ENCODE data around the gene MTA3.

The MTA3 gene

DNA sequence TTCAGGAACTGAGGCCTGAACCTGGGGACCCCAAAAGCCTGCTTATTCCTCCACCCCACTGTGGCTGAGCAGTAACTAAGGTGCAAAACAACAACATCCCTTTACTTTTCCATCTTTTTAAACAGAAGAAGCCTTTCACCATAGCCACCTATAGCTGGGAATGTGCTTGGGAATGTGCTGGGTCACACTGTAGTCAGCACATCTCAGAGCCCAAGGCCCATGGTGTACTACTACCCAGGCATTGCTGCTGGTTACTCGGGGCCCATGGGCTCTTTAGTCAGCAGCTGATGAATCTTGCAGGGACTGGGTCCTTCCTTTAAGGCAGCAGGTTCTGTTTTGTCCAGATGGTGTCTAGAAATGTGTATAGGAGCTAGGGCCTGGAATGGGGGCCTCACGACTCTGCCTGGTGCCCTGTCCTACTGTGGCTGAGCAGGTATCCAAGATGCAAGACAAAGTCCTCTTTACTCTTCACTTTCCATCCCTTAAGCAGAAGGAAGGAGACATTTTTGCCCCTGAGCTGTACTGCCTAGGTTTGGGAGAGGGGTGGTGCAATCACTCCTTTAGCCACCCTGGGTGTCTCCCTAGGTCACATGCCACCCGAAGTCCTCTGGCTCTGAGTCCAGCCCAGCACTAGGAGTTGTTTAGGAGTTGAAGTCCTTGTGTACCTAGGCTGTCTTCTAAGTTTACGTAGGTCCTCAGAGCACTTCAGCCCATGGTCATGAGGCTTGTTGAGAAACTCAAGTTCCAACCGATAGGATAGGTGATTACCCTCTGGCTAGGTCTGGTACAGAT, 125.5 kb downstream of the MTA3 start:
- DNase-seq (ENCODE audit: low read depth) = no peak
- no peak overlapping the region for H3K4me3 ChIP-seq (ENCODE audit: low read depth, low read length)
- TF ChIP-seq, protein P1, sequence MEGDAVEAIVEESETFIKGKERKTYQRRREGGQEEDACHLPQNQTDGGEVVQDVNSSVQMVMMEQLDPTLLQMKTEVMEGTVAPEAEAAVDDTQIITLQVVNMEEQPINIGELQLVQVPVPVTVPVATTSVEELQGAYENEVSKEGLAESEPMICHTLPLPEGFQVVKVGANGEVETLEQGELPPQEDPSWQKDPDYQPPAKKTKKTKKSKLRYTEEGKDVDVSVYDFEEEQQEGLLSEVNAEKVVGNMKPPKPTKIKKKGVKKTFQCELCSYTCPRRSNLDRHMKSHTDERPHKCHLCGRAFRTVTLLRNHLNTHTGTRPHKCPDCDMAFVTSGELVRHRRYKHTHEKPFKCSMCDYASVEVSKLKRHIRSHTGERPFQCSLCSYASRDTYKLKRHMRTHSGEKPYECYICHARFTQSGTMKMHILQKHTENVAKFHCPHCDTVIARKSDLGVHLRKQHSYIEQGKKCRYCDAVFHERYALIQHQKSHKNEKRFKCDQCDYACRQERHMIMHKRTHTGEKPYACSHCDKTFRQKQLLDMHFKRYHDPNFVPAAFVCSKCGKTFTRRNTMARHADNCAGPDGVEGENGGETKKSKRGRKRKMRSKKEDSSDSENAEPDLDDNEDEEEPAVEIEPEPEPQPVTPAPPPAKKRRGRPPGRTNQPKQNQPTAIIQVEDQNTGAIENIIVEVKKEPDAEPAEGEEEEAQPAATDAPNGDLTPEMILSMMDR (IDR thresholded peaks at IDR 0.05; ENCODE audit: control insufficient read depth, extremely low read depth, insufficient read depth) = no peak

DNA sequence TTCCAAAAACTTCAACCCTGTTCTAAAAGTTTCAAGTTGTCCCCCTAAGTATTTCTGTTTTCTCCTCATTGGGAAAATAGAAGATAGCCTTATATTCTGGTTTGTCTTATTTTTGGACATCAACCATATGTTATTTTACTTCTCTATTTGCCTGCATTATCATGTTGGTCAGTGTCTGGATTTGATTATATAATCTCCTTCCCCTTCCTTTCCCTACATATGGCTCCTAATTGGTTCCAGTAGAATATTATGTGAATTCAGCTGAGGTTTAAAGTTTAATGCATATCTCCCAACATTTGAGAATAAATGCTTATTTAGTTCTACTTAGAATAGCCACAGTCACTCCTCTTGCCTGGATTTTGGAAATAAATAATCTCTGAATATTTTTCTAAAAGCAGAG, 128.6 kb downstream of the MTA3 start:
- H3K4me3 ChIP-seq (ENCODE audit: low read depth, low read length) = no peak overlapping the region
- DNase-seq (ENCODE audit: low read depth) = no peak
- TF ChIP-seq, protein P1 (IDR thresholded peaks at IDR 0.05; ENCODE audit: control insufficient read depth, extremely low read depth, insufficient read depth) = no peak

DNA sequence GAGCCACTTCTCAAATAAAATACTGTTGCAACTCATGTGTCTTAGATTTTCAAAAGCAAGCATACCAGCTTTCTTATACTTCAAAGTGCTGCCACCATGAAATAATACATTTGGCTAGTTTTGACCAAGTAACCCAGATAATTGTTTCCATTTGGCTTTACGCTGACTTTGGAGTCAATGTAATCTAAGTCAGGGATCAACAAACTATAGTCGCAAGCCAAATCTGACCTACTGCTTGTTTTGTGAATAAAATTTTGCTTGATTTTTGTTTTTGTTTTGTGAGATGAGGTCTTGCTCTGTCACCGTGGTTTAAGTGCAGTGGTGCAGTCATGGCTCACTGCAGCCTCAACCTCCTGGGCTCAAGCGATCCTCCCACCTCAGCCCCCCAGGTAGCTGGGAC, 130.5 kb downstream of the MTA3 start:
- TF ChIP-seq, protein P1 (IDR thresholded peaks at IDR 0.05; ENCODE audit: control insufficient read depth, extremely low read depth, insufficient read depth) = no peak
- no peak overlapping the region for H3K4me3 ChIP-seq (ENCODE audit: low read depth, low read length)

DNA sequence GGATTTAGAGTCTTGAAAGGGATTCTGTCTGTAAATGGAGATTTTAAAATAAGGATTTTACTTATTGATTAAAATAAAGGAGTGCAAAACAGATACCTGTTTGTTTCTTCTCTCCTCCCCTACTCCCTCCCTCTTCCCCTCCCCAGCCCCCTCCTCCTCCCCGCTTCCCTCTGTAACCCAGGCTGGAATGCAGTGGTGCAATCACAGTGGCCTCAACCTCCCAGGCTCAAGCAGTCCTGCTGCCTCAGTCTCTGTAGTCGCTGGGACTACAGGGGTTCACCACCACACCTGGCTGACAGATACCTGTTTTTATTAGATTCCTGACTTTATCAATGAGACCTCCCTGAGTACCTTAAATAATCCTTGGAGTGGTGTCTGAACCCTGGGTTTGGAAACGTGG, 138.4 kb downstream of the MTA3 start:
- no peak for DNase-seq (ENCODE audit: low read depth)
- H3K4me3 ChIP-seq (ENCODE audit: low read depth, low read length) = no peak overlapping the region
- TF ChIP-seq, protein P1 (IDR thresholded peaks at IDR 0.05; ENCODE audit: control insufficient read depth, extremely low read depth, insufficient read depth) = no peak

More for the DNA sequence above, 130.5 kb downstream of the MTA3 start:
- no peak for DNase-seq (ENCODE audit: low read depth)

DNA sequence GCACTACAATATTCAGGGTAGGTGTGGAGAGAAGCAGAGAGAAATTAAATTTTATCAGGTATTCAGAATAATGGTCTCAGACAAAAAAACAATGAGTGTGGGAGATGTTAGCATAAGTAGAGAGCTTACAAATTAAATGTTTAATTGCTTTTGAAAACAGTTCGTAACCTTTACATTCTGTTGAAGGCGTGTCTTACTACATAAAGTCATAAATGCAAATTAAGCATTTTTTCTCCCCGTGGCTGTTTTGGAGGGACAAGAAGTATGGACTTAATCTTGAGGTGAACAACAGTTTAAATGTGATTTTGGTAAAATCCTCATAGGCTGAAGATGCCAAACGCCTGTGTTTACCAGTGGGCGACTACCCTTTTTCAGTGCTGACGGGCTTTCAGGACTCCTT, 139.7 kb downstream of the MTA3 start:
- DNase-seq (ENCODE audit: low read depth) = no peak
- H3K4me3 ChIP-seq (ENCODE audit: low read depth, low read length) = no peak overlapping the region
- TF ChIP-seq, protein P1 (IDR thresholded peaks at IDR 0.05; ENCODE audit: control insufficient read depth, extremely low read depth, insufficient read depth) = no peak

DNA sequence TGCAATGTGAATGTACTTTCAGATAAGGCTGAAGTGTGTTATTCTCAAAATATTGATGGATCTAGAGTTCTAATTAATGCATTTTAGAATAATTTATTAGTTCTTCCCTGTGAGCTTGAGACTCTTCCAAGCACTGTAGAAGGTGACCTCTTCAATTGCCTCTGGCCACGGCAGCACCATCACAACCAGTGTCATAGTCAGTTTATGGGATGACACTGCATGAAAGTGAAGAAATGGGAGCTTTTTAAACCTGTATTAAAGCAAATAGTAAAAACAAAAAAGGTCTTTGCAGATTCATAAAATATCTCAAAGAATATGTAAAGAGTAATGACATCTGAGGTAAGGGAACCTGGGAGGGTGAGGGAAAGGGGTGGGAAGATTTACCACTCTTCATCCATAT, 143.5 kb downstream of the MTA3 start:
- TF ChIP-seq, protein P1 (IDR thresholded peaks at IDR 0.05; ENCODE audit: control insufficient read depth, extremely low read depth, insufficient read depth) = no peak
- DNase-seq (ENCODE audit: low read depth) = no peak
- H3K4me3 ChIP-seq (ENCODE audit: low read depth, low read length) = no peak overlapping the region

DNA sequence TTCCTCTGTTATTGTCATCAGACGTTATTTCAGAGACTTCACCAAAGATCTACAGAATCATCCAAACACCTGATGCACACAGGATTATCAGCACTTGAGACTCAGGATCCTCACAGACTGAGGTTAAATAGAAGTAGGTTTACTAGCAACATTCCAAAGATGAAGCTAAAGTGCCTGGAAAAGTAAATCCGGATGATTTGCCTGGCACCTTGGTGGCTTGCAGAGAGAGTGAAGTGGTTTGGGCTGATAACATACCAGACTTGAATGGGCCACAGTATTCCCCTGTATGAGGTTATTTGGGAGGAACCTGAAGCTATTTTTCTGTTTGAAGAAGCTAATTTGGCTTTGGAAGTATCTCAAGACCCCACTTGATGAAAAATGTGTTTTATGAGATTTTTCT, 144.5 kb downstream of the MTA3 start:
- no peak overlapping the region for H3K4me3 ChIP-seq (ENCODE audit: low read depth, low read length)
- DNase-seq (ENCODE audit: low read depth) = no peak
- TF ChIP-seq, protein P1 (IDR thresholded peaks at IDR 0.05; ENCODE audit: control insufficient read depth, extremely low read depth, insufficient read depth) = no peak

Measured in LNCaP clone FGC (cell line).